ENCODE data around the gene C12orf60. TPM values are rescaled to one million over a fixed set of nuclear protein-coding genes. Genes with fewer than 3 reads are reported as not detected.
A peak's percentile ranks its signal among the peaks of the same experiment; 100 is the strongest.

C12orf60 gene
- total RNA-seq, 2 donors from 2014 or later, result 0.90 to 1.1 TPM

DNA sequence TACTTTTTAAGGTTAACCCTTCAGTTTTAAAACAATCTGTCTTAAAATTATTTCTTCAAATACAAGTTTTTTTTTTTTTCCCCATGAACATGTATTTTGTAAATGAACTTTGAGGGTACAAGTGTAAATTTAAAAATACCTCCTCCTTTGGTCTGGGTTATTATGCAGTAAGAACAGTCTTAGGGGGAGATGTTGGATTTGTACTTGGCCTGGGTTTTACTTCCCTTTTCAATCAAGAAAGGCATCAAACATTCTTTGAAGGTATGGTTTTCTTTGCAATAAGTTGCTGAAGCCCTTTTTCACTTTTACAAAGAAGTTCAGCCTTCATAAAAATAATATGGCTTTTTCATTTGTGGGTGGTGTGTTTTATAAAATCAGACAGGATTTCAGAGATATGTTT lies 20.7 kb upstream of the C12orf60 start:
- H3K4me3 ChIP-seq, result no peak overlapping the region
- H3K36me3 ChIP-seq, result peaks cover 24% of the 10 kb centered on the region
- no peaks in the 10 kb centered on the region for H3K4me1 ChIP-seq
- DNase-seq (ENCODE audit: low spot score), result no peak
- H3K27me3 ChIP-seq, result no peaks in the 10 kb centered on the region
- no peaks in the 10 kb centered on the region for H3K9me3 ChIP-seq
- TF ChIP-seq, protein P1, sequence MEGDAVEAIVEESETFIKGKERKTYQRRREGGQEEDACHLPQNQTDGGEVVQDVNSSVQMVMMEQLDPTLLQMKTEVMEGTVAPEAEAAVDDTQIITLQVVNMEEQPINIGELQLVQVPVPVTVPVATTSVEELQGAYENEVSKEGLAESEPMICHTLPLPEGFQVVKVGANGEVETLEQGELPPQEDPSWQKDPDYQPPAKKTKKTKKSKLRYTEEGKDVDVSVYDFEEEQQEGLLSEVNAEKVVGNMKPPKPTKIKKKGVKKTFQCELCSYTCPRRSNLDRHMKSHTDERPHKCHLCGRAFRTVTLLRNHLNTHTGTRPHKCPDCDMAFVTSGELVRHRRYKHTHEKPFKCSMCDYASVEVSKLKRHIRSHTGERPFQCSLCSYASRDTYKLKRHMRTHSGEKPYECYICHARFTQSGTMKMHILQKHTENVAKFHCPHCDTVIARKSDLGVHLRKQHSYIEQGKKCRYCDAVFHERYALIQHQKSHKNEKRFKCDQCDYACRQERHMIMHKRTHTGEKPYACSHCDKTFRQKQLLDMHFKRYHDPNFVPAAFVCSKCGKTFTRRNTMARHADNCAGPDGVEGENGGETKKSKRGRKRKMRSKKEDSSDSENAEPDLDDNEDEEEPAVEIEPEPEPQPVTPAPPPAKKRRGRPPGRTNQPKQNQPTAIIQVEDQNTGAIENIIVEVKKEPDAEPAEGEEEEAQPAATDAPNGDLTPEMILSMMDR (IDR thresholded peaks at IDR 0.05), result no peak
- no peak overlapping the region for H3K27ac ChIP-seq

DNA sequence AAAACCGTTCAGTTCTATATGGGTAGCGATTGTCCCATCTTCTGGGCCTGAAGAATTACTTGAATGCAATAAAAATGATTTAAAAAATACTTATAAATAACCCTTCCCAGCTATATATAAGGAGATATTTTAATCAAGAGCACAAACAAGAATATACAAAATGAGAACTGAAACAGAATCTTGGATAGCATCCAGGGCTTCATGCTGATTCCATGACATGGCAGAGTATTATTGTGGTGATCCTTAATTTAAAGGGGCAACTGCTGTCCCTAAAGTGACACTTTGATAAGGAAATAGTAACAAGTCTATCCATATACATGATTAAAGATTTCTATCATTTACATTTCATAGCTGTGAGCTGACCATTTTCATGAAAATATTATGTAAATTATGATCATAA lies 19.0 kb upstream of the C12orf60 start:
- Histone ChIP-seq H3K27me3 (no peaks in the 10 kb centered on the region), H3K36me3 (peaks cover 41% of the 10 kb centered on the region), H3K4me3 (no peak overlapping the region), H3K9me3 (no peaks in the 10 kb centered on the region), H3K27ac (no peak overlapping the region), H3K4me1 (no peaks in the 10 kb centered on the region)
- TF ChIP-seq, protein P1 (IDR thresholded peaks at IDR 0.05), result no peak
- no peak for DNase-seq (ENCODE audit: low spot score)

DNA sequence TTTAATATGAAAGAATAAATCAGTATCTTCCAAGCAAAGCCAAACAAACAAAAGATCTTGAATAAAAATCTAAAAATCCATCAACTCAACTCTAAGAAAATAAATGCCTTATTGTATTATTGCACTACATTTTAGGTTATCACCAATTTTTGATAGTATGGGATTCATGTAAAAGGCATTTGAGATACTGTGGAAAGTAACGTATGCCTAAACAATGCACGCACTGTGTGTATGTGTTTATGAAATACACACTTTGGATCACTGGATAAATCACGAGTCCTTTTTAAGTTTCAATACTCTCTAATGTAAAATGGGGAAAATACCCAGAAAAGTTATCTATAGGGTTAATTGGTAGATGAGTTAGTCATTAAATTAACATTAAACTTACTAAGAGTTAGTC lies 17.9 kb upstream of the C12orf60 start:
- TF ChIP-seq, protein P1 (IDR thresholded peaks at IDR 0.05), result no peak
- Histone ChIP-seq H3K27me3 (no peaks in the 10 kb centered on the region), H3K36me3 (peaks cover 52% of the 10 kb centered on the region), H3K4me1 (no peaks in the 10 kb centered on the region), H3K27ac (no peak overlapping the region), H3K9me3 (no peaks in the 10 kb centered on the region), H3K4me3 (no peak overlapping the region)
- DNase-seq (ENCODE audit: low spot score), result no peak

DNA sequence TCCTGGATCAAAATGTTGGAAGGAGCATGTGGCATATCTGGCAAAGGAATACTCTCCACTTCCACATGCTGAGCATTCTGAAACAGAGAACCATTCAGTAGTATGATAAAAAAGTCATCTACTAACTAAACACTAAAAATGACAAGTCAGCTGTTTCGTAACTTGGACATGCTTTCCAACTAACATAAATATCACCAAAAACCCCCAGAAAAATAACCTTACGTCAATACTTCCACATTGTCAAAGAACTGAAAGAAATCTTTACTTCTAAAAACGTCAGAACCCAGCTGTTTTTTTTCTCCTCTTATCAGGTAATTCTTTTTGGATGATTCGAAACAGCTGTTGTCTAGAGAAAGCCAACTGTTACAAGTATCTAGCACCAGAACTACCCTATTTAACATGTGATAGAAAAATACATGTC lies 8.4 kb upstream of the C12orf60 start:
- Histone ChIP-seq H3K4me1 (no peaks in the 10 kb centered on the region), H3K36me3 (peaks cover 82% of the 10 kb centered on the region)
- TF ChIP-seq, protein P1 (IDR thresholded peaks at IDR 0.05), result no peak

DNA sequence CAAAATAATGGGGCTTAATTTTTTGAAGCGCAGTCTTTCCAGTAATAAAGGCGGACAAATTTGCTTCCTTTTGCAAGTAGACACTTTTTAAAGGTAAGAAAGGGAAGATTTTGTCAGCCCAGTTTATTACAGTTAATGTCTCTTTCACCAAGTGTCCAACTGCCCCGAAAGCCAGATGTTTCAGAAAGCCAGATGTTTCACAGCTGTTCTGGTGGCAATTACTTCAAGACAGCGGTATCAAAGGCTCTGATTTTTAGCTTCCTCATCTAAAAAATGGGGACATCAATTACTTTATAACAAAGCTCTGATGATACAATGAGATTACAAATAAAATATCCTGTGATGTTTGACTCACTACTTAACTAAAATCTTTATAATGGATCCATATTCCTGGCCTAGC lies 1.2 kb upstream of the C12orf60 start:
- peak overlapping the region; percentile 89 to 95 for H3K4me3 ChIP-seq
- H3K4me1 ChIP-seq, result peaks cover 0 to 19% of the 10 kb centered on the region in 2 donors
- H3K27ac ChIP-seq, result peak overlapping the region in 1 of 2 donors; percentile 96

More for the DNA sequence above, 8.4 kb upstream of the C12orf60 start:
- Histone ChIP-seq H3K9me3 (no peaks in the 10 kb centered on the region), H3K27me3 (no peaks in the 10 kb centered on the region), H3K4me3 (no peak overlapping the region), H3K27ac (no peak overlapping the region)
- DNase-seq (ENCODE audit: low spot score), result no peak

DNA sequence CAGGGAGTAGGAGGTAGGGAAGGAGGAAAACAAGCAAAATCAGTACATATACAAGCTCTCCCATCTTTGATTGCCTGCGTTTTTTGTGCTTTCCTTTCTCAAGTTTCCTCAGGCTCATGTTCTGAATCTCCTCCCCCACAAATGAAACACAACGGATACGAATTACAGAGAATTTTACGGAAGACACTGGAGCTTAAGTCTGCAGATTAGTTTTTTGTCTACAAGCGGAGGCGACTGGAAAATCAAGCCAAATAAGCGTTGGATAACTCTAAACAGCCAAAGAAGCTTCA lies 804 bp upstream of the C12orf60 start:
- peaks cover 0 to 19% of the 10 kb centered on the region in 2 donors for H3K4me1 ChIP-seq
- TF ChIP-seq, protein P1 (IDR thresholded peaks at IDR 0.05), result no peak

More for the DNA sequence above, 1.2 kb upstream of the C12orf60 start:
- Histone ChIP-seq H3K36me3 (peaks cover 22% of the 10 kb centered on the region), H3K9me3 (no peaks in the 10 kb centered on the region), H3K27me3 (no peaks in the 10 kb centered on the region)
- DNase-seq (ENCODE audit: low spot score), result no peak
- TF ChIP-seq, protein P1 (IDR thresholded peaks at IDR 0.05), result no peak

More for the DNA sequence above, 804 bp upstream of the C12orf60 start:
- Histone ChIP-seq H3K27me3 (no peaks in the 10 kb centered on the region), H3K36me3 (peaks cover 18% of the 10 kb centered on the region), H3K9me3 (no peaks in the 10 kb centered on the region), H3K4me3 (peak overlapping the region; percentile 89 to 95), H3K27ac (peak overlapping the region; percentile 93 to 96)
- no peak for DNase-seq (ENCODE audit: low spot score)

All from right atrium auricular region (tissue), 2 donors.